ENCODE data around the gene UQCC5. TPM values are rescaled to one million over a fixed set of nuclear protein-coding genes. Genes with fewer than 3 reads are reported as not detected.

Gene UQCC5
- polyA plus RNA-seq, 10 donors = 7.1 to 18.7 (median 12.6) TPM

DNA sequence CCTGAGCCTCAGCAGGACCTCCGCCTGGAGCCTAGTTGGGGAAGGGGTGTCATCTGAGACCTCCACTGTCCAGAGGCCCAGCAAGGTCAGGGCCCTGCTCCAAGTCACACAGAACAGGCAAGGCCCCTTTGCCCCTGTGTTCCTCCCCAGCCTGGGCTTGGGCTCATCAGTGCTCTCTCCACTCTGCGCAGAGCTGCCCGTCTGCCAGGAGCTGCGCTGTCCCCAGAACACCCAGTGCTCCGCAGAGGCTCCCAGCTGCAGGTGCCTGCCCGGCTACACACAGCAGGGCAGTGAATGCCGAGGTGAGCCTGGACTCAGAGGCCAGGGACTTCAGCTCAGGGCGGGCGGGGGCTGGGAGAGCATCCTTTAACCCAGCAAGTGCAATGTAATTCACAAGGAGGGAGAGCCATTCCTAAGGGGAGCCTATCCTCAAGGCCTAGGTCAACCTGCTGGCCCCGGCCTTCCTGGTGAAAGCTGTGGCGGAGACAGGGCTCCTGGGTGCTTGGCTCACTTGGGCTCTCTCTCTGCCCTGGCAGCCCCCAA lies 33.5 kb upstream of the UQCC5 start:
- no peak for DNase-seq

DNA sequence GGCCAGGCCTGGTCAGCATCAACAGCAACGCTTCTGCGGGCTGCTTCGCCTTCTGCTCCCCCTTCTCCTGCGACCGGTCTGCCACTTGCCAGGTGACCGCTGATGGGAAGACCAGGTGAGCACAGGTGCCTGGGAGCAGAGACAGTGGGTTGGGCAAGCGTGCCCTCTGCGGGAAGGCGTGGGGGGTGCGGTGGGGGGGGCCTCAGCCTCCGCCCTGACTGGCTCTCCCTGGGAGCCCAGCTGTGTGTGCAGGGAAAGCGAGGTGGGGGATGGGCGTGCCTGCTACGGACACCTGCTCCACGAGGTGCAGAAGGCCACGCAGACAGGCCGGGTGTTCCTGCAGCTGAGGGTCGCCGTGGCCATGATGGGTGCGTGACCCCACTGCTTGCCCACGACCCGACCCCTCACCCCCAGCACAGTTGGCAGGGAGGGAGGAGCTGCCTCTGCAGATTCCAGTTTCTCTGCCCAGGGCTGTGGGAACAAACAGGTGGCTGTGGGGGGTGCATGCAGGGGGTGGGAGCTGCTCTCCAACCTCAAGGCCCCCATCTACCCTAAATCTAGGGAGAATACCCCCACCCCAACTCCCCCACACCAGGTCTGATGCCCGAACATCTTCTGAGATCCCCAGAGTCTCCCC lies 32.5 kb upstream of the UQCC5 start:
- DNase-seq = no peak

DNA sequence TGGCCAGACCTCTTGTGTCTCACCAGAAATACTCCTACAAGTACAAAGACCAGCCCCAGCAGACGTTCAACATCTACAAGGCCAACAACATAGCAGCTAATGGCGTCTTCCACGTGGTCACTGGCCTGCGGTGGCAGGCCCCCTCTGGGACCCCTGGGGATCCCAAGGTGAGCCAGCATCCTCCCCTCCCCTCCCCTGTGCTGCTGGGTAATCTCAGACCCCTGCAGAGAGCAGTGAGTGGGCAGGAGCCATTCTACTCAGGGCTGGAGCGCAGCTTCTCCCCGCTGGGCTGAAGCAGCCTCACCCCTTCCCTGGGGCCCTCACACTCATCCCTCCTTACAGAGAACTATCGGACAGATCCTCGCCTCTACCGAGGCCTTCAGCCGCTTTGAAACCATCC lies 31.4 kb upstream of the UQCC5 start:
- no peak for DNase-seq

DNA sequence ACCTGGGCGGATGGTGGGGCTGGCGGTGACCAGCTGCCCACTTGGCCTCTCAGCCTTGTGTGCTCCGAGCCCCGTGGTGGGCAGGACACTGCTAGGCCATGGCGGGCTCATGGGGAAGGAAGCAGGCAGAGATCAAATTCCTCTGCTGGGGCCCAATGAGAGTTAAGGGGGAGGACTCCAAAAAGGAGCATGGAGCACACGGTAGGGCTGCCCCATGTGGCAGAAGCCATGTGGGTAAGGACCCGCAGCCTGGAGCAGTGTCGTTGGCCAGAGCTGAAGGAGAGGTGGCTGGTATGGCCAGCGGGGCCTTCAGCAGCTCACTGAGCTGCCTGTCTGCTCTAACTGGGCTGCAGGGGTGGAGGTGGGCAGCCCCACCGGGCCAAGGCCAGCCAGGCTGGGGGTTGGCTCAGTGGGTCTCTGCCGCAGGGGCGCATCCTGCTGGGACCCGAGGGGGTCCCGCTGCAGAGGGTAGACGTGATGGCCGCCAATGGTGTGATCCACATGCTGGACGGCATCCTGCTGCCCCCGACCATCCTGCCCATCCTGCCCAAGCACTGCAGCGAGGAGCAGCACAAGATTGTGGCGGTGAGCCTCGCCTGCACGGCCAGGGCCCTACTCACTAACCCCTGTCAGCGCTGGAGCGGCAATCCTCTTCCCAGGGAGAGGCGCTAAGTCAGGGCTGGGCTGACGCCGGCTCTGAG lies 30.0 kb upstream of the UQCC5 start:
- no peak for DNase-seq

DNA sequence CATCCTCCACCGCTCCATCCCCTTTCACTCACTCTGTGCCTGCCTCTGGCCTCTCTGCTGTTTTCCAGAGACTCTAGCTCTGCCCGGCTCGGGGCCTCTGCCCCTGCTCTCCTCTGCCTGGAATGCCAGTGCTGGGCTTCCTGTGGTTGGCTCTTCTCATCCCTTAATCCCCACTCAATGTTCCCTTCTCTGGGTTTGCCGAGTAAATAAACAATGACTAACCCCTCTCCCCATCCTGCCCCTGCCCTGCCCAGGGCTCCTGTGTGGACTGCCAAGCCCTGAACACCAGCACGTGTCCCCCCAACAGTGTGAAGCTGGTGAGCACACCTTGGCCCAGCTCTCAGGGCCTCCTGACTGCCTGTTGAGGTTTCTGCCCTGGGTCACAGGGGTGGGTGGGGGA lies 29.0 kb upstream of the UQCC5 start:
- DNase-seq = no peak

DNA sequence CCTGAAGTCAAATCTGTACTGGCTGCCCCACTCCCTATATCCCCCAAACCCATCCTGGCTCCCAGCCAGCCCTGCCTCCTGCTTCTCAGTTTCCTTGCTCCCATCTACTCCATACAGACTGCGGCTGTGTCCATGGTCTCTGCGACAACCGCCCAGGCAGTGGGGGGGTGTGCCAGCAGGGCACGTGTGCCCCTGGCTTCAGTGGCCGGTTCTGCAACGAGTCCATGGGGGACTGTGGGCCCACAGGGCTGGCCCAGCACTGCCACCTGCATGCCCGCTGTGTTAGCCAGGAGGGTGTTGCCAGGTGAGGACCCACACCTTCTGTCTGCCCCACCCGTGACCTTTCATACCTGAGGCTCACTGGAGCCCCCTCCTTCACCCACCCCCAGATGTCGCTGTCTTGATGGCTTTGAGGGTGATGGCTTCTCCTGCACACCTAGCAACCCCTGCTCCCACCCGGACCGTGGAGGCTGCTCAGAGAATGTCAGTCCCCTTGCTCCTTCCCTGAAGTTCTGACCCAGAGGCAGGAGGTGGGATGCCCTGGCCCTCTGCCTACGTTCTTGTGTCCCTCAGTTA lies 26.6 kb upstream of the UQCC5 start:
- DNase-seq = no peak

DNA sequence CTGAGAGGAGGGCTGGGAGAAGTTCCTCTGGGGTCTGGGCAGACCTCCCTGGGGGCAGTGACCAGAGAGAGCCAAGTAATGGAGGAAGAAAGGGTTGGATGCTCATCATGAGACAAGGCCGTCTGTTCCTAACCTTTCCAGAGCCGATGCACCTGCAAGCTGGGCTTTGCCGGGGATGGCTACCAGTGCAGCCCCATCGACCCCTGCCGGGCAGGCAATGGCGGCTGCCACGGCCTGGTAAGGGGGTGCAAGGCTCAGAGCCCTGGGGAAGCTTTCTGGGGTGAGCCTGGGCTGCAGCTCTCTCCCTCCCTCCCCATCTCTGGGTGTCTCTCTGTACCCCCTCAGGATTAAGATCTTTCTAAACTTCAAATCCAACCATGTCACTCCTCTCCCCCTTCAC lies 24.9 kb upstream of the UQCC5 start:
- DNase-seq = no peak

DNA sequence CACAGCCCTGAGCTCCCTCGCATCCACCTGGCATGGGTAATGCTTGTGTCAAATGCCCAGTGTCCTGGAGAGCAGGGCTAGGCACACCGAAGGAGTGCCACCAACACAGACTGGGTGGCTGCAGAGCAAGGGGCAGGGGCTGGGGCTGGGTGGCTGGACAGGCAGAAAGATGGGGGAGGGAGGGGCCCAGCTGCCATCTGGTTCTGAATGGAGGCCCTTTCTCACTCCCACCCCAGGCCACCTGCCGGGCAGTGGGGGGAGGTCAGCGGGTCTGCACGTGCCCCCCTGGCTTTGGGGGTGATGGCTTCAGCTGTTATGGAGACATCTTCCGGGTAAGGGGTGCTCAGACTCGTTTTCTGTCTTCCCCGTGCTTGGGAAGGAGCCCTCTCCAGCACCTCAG lies 24.3 kb upstream of the UQCC5 start:
- no peak for DNase-seq

DNA sequence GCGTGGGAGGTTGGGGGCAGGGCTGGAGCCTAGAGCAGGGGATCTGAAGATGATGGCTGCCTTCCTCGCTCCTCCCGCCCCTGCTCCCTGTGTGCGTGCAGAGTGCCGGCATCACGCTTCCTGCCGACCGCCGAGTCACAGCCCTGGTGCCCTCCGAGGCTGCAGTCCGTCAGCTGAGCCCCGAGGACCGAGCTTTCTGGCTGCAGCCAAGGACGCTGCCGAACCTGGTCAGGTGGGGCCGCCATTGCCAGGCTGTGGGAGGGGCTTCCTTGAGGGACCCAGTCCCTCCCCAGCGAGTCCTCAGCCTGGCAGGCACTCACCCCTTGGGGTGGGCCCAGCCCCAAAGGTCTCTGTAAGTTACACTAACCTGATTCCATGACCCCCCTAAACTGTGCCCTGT lies 23.7 kb upstream of the UQCC5 start:
- DNase-seq = no peak

DNA sequence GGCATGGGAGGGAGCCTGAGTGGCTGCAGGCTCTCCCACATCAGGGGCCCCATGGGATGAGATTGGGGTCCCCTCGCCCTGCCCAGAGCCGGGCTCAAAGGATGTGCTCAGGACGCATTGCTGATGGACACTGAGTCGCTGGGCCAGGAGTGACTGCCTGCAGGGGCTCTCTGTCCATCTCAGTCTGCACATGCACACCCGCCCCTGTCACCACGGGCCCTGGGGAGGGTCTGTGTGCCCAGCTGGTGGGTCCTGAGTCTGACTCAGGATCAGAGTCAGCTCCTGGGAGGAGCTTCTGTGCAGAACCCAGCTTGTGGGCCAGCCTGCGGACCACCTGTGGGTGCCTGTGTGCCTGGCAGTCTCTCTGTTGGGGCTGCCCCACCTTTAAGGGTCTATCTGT lies 23.1 kb upstream of the UQCC5 start:
- DNase-seq = no peak

DNA sequence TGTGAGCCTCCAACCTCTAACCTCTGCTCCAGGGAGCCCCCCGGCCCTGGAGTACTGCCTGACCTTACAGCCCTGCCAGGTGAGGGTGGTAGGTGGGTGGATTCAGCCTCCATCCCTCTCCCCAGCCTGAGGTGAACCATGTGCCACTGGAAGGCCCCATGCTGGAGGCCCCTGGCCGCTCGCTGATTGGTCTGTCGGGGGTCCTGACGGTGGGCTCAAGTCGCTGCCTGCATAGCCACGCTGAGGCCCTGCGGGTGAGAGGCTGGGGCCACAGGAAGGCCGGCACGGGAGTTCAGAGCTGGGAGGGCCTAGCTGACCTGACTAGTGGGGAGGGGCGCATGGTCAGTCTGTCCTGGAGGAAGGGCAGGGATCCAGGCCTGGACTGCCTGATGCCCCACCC lies 21.8 kb upstream of the UQCC5 start:
- no peak for DNase-seq

DNA sequence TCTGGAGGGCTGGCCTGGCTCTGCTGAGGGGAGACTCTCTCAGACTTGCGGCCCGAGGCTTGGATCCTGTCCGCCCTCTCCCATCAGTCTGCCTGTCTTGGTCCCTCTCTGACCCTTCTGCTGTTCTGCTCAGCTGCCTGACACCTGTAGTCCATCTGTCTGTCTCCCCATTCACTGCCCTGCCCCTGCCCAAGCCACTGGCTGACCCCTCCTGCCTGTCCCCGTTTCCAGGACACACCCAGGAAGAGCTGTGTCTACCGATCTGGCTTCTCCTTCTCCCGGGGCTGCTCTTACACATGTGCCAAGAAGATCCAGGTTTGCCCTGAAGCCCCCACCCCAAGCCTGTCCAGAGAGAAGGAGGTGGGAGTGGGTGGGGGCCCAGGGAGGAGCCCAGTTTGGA lies 21.2 kb upstream of the UQCC5 start:
- DNase-seq = no peak

DNA sequence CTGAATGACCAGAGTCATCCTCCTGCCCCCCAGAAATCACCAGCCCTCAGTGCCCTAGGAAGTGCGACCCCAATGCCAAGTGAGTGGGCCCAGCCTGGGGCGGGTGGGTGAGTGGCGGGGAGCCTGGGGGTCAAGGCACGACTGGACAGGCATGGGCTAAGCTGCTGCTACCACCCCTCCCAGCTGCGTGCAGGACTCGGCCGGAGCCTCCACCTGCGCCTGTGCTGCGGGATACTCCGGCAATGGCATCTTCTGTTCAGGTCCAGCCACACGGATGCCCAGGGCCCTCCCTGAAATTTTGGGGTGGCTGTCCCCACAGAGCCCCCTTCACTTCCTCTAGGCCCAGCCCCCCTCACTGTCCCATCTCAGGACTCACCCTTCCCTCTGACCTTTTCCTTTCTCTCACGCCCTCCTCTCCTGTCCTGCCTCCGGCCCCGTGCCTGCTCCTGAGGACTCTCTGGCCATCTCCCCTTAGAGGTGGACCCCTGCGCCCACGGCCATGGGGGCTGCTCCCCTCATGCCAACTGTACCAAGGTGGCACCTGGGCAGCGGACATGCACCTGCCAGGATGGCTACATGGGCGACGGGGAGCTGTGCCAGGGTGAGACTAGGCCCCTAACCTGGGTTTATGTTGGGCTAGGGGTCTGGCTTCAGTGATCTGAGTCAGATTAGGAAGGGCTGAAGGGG lies 19.8 kb upstream of the UQCC5 start:
- no peak for DNase-seq

DNA sequence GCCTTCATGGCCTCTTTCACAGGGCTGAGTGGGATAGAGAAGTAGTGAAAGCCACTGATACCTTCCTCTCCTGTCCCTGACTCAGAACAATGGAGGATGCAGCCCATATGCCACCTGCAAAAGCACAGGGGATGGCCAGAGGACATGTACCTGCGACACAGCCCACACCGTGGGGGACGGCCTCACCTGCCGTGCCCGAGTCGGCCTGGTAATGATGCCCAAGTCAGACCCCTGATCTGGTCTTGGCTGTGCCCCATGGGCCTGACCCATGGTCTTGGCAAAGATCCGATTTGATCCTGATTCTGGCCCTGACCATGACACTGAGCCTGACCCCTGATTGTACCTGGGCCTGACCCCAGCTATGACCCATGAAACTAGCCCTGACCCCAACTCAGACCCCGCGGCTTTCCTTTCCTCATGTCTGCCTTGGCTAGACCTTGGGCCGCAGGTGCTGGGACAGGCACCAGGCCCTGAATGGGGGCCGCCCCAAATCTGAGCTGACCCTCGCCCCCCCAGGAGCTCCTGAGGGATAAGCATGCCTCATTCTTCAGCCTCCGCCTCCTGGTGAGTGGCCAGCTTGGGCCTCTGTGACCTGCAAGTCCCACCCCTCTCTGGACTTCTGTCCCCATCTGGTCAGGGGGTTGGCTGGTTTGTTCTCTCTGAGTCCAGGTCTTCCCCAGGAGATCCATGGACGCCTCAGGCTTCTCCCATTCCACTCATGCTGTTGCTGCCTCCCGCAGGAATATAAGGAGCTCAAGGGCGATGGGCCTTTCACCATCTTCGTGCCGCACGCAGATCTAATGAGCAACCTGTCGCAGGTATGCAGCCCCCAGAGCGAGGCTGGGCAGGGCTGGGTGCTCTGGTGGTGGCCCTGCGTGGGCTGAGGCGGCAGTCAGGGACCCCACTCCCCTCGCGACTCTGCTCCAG lies 18.3 kb upstream of the UQCC5 start:
- DNase-seq = no peak

DNA sequence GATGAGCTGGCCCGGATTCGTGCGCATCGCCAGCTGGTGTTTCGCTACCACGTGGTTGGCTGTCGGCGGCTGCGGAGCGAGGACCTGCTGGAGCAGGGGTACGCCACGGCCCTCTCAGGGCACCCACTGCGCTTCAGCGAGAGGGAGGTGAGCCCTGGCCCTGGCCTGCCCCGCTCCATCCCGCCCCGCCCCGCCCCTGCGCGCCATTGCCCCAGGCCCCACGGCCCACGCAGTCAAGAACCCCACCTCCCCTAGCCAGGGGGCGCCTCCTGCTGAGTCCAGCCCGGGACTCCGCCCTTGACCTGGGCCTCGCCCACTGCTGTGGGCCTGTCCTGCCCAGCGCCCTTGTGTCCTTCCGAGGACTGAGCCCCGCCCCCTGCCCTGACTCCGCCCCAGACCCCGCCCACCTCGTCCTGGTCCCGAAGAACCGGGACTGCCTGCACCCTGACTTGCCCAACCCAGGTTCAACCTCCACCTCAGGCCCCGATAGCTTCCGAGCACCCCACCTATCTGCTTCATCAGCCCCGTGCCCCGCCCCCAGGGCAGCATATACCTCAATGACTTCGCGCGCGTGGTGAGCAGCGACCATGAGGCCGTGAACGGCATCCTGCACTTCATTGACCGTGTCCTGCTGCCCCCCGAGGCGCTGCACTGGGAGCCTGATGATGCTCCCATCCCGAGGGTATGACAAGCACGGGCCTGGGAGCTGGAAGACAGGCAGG lies 17.5 kb upstream of the UQCC5 start:
- no peak for DNase-seq

DNA sequence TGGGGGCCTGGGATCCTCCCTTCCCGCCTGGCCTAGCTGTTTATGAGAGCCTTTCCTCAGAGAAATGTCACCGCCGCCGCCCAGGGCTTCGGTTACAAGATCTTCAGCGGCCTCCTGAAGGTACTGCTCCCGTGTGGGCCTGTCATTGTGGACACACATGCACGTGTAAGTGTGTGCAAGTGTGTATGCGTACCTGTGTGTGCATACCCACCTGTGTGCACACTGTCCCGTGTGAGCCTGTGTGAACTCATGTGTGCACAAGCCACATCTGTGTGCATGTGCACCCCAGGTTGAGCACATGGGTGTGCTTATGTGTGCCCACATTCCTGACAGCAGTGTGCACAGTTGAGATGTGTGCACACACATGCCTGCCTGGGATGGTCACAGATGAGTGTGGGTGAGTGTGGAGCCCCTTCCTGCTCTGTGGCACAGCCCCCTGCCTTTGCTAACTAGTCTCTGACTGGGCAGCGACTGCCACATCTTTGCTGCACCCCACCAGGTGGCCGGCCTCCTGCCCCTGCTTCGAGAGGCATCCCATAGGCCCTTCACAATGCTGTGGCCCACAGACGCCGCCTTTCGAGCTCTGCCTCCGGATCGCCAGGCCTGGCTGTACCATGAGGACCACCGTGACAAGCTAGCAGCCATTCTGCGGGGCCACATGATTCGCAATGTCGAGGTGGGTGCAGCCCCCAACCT lies 16.8 kb upstream of the UQCC5 start:
- no peak for DNase-seq

DNA sequence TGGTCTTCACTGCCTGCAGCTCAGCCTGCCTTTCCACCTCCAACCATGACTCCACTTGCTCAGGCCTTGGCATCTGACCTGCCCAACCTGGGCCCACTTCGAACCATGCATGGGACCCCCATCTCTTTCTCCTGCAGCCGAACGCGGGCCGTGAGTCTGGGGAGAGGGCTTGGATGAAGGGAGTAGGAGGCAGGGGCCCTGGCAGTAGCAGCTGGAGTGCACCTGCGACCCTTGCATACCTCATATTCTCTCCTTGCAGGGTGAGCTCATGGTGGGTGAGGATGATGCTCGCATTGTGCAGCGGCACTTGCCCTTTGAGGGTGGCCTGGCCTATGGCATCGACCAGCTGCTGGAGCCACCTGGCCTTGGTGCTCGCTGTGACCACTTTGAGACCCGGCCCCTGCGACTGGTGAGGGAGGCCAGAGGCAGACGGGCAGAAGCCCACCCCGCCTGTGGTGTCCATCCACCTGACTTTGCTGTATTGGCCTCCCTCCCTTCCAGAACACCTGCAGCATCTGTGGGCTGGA lies 16.2 kb upstream of the UQCC5 start:
- no peak for DNase-seq

DNA sequence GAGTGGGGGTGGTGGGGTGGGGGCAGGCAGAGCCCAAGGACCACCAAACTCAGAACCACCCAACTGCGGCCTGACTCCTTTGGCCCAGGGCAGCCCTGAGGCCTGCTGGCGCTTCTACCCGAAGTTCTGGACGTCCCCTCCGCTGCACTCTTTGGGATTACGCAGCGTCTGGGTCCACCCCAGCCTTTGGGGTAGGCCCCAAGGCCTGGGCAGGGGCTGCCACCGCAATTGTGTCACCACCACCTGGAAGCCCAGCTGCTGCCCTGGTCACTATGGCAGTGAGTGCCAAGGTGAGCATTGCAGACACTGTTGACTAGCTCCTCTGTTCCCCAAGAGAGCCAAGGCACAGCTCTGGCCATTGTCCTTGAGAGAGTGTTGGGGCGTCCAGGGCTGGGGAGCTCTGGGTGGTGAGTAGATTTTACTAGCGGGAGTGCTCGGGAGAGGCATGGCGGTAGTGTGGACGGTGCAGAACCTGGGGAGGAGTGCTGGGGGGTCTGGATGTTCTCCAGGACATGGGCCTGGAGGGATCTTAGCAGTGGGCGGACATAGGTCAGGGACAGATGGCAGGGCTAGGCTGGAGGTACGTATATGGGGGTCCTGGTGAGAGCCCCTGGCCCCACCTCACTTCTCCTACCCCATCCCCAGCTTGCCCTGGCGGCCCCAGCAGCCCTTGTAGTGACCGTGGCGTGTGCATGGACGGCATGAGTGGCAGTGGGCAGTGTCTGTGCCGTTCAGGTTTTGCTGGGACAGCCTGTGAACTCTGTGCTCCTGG lies 15.5 kb upstream of the UQCC5 start:
- DNase-seq = no peak

DNA sequence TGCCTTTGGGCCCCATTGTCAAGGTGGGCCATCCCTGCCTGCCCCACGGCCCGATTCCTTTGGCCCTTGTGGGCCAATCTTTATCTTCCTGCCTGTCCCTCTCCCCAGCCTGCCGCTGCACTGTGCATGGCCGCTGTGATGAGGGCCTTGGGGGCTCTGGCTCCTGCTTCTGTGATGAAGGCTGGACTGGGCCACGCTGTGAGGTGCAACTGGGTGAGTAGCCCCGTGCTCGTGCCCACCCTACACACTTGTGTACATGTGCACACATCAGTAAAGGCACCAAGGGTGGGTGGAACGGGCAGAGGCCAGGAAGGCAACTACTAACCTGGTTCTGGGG lies 14.9 kb upstream of the UQCC5 start:
- no peak for DNase-seq
